ENCODE measurements around the gene DPP6.

Gene DPP6

GRCh38 chr7:154902600-154903082 is 850.4 kb downstream of the DPP6 start:
- no peak for FAIRE-seq

GRCh38 chr7:154903083-154903731 is 851.0 kb downstream of the DPP6 start:
- no peak for FAIRE-seq

GRCh38 chr7:154905146-154905545 is 852.9 kb downstream of the DPP6 start:
- FAIRE-seq = no peak

- no peak for FAIRE-seq
These were observed 853.4 kb downstream of the DPP6 start for GRCh38 chr7:154905615-154906014.

GRCh38 chr7:154906201-154906600 is 854.0 kb downstream of the DPP6 start:
- no peak for FAIRE-seq

GRCh38 chr7:154906736-154907355 is 854.6 kb downstream of the DPP6 start:
- FAIRE-seq = no peak

GRCh38 chr7:154907651-154908620 is 855.7 kb downstream of the DPP6 start:
- FAIRE-seq = no peak

GRCh38 chr7:154909241-154910105 is 857.3 kb downstream of the DPP6 start:
- no peak for FAIRE-seq

GRCh38 chr7:154910125-154910524 is 857.9 kb downstream of the DPP6 start:
- FAIRE-seq = no peak

- FAIRE-seq = no peak
These were observed 858.8 kb downstream of the DPP6 start for GRCh38 chr7:154910977-154911376.

- no peak for FAIRE-seq
These were observed 859.2 kb downstream of the DPP6 start for GRCh38 chr7:154911411-154911810.

GRCh38 chr7:154911862-154912455 is 859.8 kb downstream of the DPP6 start:
- no peak for FAIRE-seq

- no peak for FAIRE-seq
These were observed 860.9 kb downstream of the DPP6 start for GRCh38 chr7:154912871-154913637.

GRCh38 chr7:154913638-154914307 is 861.6 kb downstream of the DPP6 start:
- FAIRE-seq = no peak

- no peak for FAIRE-seq
These were observed 862.3 kb downstream of the DPP6 start for GRCh38 chr7:154914308-154914995.

GRCh38 chr7:154914996-154915380 is 862.8 kb downstream of the DPP6 start:
- no peak for FAIRE-seq

- no peak for FAIRE-seq
These were observed 863.4 kb downstream of the DPP6 start for GRCh38 chr7:154915600-154915999.

- FAIRE-seq = no peak
These were observed 864.2 kb downstream of the DPP6 start for GRCh38 chr7:154916381-154916780.

GRCh38 chr7:154916856-154917807 is 864.9 kb downstream of the DPP6 start:
- no peak for FAIRE-seq

Measured in G401.6 (cell line).